Right lobe of liver (tissue), 4 donors: ENCODE results near the gene NFE2L3.

Experiments used
- CTCF ChIP-seq, 4 donors: fragments of 200-600 bp in 3 of 4; fragments of 450-650 bp in 1 of 4; IDR thresholded peaks; one replicate each; pipeline versions ENCODE4 v1.5.1 to v1.8.0; 2016 to 2022; ENCODE audit warnings: antibody characterized with exemption in 4 of 4, mild to moderate bottlenecking in 2 of 4
- POLR2A ChIP-seq: fragments of 450-650 bp; IDR thresholded peaks from one replicate; pipeline ENCODE4 v1.6.1; 2017; ENCODE audit warnings: antibody characterized with exemption, mild to moderate bottlenecking
- donor health status: DM: no; HTN: no; CAD: no.
- donor health status: DM: no; HTN: no; CAD: no.
- donor health status: DM: no; HTN: yes; CAD: no.

DNA sequence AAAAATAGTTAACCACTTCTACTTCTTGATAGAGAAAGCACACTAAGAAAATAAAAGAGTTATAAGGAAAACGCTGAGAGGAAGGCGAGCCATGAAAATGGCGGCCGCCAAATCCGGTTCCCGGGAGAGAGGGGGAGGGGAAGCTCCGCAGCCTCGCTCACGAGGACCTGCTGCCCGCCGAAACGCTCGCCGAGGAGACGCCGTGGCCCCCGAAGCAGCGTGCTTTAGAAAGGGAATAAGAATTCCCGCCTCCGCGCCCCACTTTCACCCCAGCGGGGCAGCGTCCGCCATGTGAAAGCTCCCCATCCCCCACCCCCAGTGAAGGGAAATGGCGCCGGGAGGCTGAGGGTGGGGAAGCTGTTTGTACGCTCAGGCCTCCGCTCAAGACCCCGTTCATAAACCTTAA is 48.0 kb downstream of the NFE2L3 start:
- TF ChIP-seq CTCF (IDR thresholded peaks at IDR 0.05) (no peak), POLR2A (no peak)
